Sigmoid colon (tissue), 7 donors: Measurements from ENCODE around the gene ELMO3. TPM values are rescaled to one million over a fixed set of nuclear protein-coding genes. Genes with fewer than 3 reads are reported as not detected.
A peak's percentile ranks its signal among the peaks of the same experiment; 100 is the strongest.

Experiments used
- DNase-seq: peaks from one replicate; pipeline ENCODE4 v3.0.0-alpha.2; 2019
- H3K27ac ChIP-seq, 4 donors: fragments of 200-600 bp; sonication (generic); one replicate each; pipeline ENCODE4 v1.5.1; 2016 to 2019; ENCODE audit warnings: mild to moderate bottlenecking in 1 of 4
- H3K27me3 ChIP-seq, 3 donors: fragments of 200-600 bp; sonication (generic); one replicate each; pipeline ENCODE4 v1.5.1; 2019; ENCODE audit warnings: mild to moderate bottlenecking in 1 of 3
- H3K36me3 ChIP-seq, 4 donors: fragments of 200-600 bp; sonication (generic); one replicate each; pipeline ENCODE4 v1.5.1; 2016 to 2019
- H3K4me1 ChIP-seq, 4 donors: fragments of 200-600 bp; sonication (generic); one replicate each; pipeline ENCODE4 v1.5.1; 2017 to 2019
- H3K4me3 ChIP-seq, 4 donors: fragments of 200-600 bp; sonication (generic); one replicate each; pipeline ENCODE4 v1.5.1; 2017 to 2019; ENCODE audit warnings: mild to moderate bottlenecking in 2 of 4, moderate library complexity in 1 of 4
- H3K9me3 ChIP-seq, 4 donors: fragments of 200-600 bp in 3 of 4; sonication (generic) in 3 of 4; one replicate each; pipeline versions ENCODE4 v1.5.1 to v1.6.1; 2013 to 2019
- EP300 ChIP-seq, 4 donors: sonication (generic); formaldehyde crosslinking; IDR thresholded peaks; one replicate each; pipeline ENCODE4 v1.6.1; 2017; ENCODE audit warnings: antibody characterized with exemption in 4 of 4
- POLR2A ChIP-seq, 2 donors: fragments of 450-650 bp; IDR thresholded peaks; one replicate each; pipeline ENCODE4 v1.6.1; 2016; ENCODE audit warnings: antibody characterized with exemption in 2 of 2, mild to moderate bottlenecking in 2 of 2, moderate library complexity in 2 of 2
- POLR2AphosphoS5 ChIP-seq, 4 donors: sonication (generic); formaldehyde crosslinking; IDR thresholded peaks; one replicate each; pipeline ENCODE4 v1.6.1; 2017; ENCODE audit warnings: antibody characterized with exemption in 4 of 4
- WGBS, 2 donors: extraction: QIAGEN DNeasy Blood & Tissue Kit; methylation state at CpG; one replicate each; pipeline ENCODE4 v1.1.7; 2013; 5-methylcytosine and 5-hydroxymethylcytosine counted together
- intact Hi-C: fragments of 100-400 bp; cut with DNase I; formaldehyde crosslinking; loops from one replicate; pipeline ENCODE4 v1.15.1; 2023
- polyA plus RNA-seq, 3 donors: library from polyadenylated mRNA; stranded (reverse); fragments of 200-250 nt; gene quantifications; one replicate each; pipeline ENCODE4 v1.2.3, GENCODE V29; 2013
- total RNA-seq, 4 donors: library from RNA; depleted of rRNA; stranded (reverse); fragments of >200 nt; gene quantifications; one replicate each; pipeline ENCODE4 v1.1.0, GENCODE V29; 2016
- TF ChIP-seq, protein P1 (sequence below), 4 experiments: fragments of 450-650 bp in 3 of 4; fragments of 200-600 bp in 1 of 4; IDR thresholded peaks; one replicate each; pipeline ENCODE4 v1.5.1; 2016 to 2019; ENCODE audit warnings: antibody characterized with exemption in 4 of 4, mild to moderate bottlenecking in 3 of 4, moderate library complexity in 2 of 4
- donor health status: healthy with polysubstance abuse.
- donor health status: Bipolar disorder and iron deficiency.
- donor health status: healthy.

The ELMO3 gene
- total and polyA plus RNA-seq, 7 donors = 0.14 to 41.8 (median 1.7) TPM

DNA sequence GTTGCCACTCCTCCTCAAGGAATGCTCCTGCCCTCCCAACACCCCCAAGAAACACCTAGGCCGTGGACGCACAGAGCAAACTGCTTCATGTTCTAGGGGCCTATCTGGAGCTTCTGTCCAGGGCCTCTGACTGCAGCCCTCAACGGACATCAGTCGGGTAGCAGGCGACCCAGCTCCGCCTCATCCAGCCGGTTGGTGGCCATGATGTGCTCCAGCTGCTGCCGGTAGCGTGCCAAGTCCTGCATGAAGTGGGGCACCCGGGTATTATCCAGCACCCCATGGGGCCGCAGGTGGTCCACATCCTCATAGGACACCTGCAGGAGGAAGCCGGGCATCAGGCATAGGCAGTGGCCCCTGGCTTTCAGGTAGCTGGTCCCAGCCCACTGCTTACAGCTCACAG, 22.3 kb upstream of the ELMO3 start:
- no peak for DNase-seq
- WGBS, 2 donors = 89 to 92% methylated on average over 12 of the region's 12 CpGs
- Histone ChIP-seq H3K36me3 (no peaks in the 10 kb centered on the region), H3K9me3 (no peaks in the 10 kb centered on the region), H3K4me1 (peaks cover 0 to 52% (median 42%) of the 10 kb centered on the region in 4 donors), H3K27ac (no peak overlapping the region), H3K27me3 (no peaks in the 10 kb centered on the region), H3K4me3 (no peak overlapping the region)
- intact Hi-C loops = no loop called here
- TF ChIP-seq POLR2AphosphoS5 (IDR thresholded peaks at IDR 0.05) (no peak), EP300 (IDR thresholded peaks at IDR 0.05) (no peak), POLR2A (IDR thresholded peaks at IDR 0.05) (no peak)
- TF ChIP-seq, protein P1, sequence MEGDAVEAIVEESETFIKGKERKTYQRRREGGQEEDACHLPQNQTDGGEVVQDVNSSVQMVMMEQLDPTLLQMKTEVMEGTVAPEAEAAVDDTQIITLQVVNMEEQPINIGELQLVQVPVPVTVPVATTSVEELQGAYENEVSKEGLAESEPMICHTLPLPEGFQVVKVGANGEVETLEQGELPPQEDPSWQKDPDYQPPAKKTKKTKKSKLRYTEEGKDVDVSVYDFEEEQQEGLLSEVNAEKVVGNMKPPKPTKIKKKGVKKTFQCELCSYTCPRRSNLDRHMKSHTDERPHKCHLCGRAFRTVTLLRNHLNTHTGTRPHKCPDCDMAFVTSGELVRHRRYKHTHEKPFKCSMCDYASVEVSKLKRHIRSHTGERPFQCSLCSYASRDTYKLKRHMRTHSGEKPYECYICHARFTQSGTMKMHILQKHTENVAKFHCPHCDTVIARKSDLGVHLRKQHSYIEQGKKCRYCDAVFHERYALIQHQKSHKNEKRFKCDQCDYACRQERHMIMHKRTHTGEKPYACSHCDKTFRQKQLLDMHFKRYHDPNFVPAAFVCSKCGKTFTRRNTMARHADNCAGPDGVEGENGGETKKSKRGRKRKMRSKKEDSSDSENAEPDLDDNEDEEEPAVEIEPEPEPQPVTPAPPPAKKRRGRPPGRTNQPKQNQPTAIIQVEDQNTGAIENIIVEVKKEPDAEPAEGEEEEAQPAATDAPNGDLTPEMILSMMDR (IDR thresholded peaks at IDR 0.05) = no peak

DNA sequence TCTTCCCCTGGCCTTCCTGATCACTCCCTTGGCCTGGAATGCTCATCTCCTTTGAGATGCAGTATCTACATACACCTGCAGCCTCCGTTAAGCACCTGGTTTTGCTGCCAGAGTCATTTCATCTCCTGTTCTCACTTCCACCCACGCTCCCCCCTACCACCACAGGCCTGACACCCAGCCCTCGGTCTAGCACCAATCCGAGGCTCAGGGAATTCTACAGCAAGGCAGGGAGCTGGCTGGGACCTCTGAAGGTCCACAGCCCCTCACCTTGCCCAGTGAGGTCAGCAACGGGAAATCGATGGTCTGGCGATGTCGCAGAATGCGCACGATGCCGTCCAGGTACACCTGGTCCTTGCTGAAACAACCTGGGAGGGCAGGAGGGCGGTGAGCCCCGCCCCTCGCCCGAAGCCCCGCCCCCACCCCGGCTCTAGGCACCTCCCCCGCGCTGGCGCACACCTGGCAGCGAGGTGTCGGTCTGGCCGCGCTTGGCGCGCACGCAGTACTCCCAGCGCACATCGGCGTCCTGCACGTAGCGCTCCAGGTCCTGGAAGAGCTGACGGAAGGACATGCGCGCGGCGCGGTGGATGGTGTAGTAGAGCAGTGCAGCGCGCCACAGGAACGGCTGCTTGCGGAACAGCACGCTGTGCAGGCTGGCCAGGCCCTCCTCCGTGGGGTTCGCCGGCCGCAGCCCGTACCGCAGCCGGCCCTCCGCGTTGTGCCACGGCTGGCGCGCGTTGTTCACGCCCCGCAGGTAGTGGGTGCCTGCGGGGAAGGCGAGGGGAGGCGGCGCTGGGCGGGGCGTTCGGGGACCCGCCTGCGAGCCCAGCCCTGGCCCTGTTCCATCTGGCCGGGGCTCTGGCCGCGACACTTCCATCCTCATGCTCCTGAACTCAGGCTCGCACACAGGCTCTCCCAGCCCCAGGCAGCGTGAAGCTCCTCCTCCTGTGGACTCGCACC, 20.9 kb upstream of the ELMO3 start:
- 2 to 4% methylated on average over 73 of the region's 73 CpGs for WGBS, 2 donors
- intact Hi-C loops = no loop called here
- Histone ChIP-seq H3K27me3 (no peaks in the 10 kb centered on the region), H3K4me1 (peaks cover 0 to 56% (median 47%) of the 10 kb centered on the region in 4 donors), H3K36me3 (no peaks in the 10 kb centered on the region), H3K27ac (peak overlapping the region; percentile 38 to 70 (median 53)), H3K9me3 (no peaks in the 10 kb centered on the region), H3K4me3 (peak overlapping the region; percentile 16 to 51 (median 40))
- peak; percentile 83 for DNase-seq
- TF ChIP-seq, protein P1 (IDR thresholded peaks at IDR 0.05) = no peak
- peak in 1 of 4 donors; percentile 63 for TF ChIP-seq POLR2AphosphoS5 (IDR thresholded peaks at IDR 0.05)

DNA sequence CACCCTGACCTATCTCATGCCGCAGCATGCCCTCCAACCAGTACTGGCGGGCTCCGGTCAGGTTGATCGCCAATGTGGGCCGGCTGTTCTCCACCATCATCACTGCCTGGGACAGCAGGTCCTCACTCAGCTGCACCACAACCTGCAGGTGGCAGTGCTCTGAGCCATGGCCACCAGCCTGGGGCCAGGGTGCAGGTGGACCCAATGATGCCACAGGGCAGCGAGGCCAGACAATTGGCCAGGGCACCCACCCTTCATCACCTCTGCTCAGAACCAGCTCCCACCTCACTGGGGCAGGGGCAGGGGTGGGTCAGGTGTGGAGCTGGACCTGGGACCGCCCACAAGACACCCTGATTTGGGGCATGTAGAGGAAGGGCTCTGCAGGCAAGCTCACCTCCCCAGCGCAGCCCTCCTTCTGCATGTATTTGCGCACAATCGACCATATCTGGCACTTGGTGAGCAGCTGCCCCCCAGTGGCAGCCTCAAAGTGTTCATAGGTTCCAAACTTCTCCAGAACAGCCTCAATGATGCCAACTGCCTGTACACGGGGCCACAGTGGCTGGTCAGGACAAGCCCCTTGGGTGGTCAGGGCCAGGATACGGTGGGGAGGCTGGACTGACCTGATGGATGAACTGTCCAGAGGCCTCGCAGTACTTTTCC, 19.4 kb upstream of the ELMO3 start:
- intact Hi-C loops = no loop called here
- Histone ChIP-seq H3K9me3 (no peaks in the 10 kb centered on the region), H3K27ac (no peak overlapping the region), H3K4me3 (no peak overlapping the region), H3K4me1 (peaks cover 0 to 49% (median 39%) of the 10 kb centered on the region in 4 donors), H3K36me3 (no peaks in the 10 kb centered on the region), H3K27me3 (no peaks in the 10 kb centered on the region)
- TF ChIP-seq POLR2AphosphoS5 (IDR thresholded peaks at IDR 0.05) (no peak), EP300 (IDR thresholded peaks at IDR 0.05) (no peak), POLR2A (IDR thresholded peaks at IDR 0.05) (no peak)
- TF ChIP-seq, protein P1 (IDR thresholded peaks at IDR 0.05) = no peak
- no peak for DNase-seq
- 91 to 92% methylated on average over 13 of the region's 13 CpGs for WGBS, 2 donors

DNA sequence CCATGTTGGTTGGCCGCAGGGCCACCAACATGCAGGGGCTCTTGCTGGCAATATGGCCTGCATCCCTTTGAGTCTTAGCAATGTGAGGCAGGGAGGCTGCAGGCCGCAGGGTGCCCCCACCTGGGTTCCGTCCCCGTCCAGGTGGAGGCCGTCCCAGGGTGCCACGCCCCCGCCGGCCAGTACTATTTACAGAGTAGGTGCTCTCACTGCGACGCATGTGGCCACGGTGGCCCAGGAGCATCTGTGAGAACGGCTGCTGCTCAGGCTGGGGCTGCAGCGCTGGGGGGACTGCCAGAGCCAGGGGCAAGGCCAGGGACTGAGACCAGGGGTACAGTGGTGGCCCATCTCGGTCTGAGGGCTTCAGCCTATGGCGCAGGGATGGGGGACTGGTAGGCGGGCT, 18.8 kb upstream of the ELMO3 start:
- no peaks in the 10 kb centered on the region for H3K27me3 ChIP-seq
- no peaks in the 10 kb centered on the region for H3K9me3 ChIP-seq
- H3K4me1 ChIP-seq = peaks cover 0 to 49% (median 39%) of the 10 kb centered on the region in 4 donors
- DNase-seq = no peak
- H3K36me3 ChIP-seq = no peaks in the 10 kb centered on the region
- no peak for TF ChIP-seq EP300 (IDR thresholded peaks at IDR 0.05)
- TF ChIP-seq, protein P1 (IDR thresholded peaks at IDR 0.05) = no peak
- no peak for TF ChIP-seq POLR2AphosphoS5 (IDR thresholded peaks at IDR 0.05)
- no peak for TF ChIP-seq POLR2A (IDR thresholded peaks at IDR 0.05)
- no peak overlapping the region for H3K27ac ChIP-seq
- no peak overlapping the region for H3K4me3 ChIP-seq
- intact Hi-C loops = no loop called here
- 90 to 95% methylated on average over 16 of the region's 16 CpGs for WGBS, 2 donors
